EL (cell line): ENCODE results near the gene INAVA.
"Not testable (repeated sequence)": the region's sequence is repeated elsewhere in the genome, so short reads cannot be mapped to it uniquely, and the experiment has no call there.

Source experiments
- DNase-seq: peaks from one replicate; pipeline ENCODE4 v3.0.0-alpha.2; 2016

The INAVA gene

GRCh38 chr1:200922406-200922805 lies 27.7 kb downstream of the INAVA start:
- DNase-seq: no peak

DNA sequence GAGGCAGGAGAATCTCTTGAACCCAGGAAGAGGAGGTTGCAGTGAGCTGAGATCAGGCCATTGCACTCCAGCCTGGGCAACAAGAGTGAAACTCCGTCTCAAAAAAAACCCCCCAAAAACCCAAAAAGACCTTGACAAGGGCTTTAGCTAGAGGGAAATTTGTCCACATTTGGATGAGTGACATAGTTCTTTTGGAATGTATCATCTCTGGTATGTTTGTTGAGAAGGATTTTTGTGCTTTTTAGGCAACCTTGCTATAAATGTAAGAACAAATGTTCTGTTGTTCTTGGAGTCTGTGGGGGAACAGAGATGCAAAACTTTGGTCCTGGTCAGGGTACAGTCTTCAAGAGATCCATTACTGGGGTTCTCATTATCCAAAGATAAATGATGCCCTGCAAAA lies 28.9 kb downstream of the INAVA start:
- peak; percentile 39 for DNase-seq

GRCh38 chr1:200925831-200926230 lies 31.1 kb downstream of the INAVA start:
- peak; percentile 54 for DNase-seq

DNA sequence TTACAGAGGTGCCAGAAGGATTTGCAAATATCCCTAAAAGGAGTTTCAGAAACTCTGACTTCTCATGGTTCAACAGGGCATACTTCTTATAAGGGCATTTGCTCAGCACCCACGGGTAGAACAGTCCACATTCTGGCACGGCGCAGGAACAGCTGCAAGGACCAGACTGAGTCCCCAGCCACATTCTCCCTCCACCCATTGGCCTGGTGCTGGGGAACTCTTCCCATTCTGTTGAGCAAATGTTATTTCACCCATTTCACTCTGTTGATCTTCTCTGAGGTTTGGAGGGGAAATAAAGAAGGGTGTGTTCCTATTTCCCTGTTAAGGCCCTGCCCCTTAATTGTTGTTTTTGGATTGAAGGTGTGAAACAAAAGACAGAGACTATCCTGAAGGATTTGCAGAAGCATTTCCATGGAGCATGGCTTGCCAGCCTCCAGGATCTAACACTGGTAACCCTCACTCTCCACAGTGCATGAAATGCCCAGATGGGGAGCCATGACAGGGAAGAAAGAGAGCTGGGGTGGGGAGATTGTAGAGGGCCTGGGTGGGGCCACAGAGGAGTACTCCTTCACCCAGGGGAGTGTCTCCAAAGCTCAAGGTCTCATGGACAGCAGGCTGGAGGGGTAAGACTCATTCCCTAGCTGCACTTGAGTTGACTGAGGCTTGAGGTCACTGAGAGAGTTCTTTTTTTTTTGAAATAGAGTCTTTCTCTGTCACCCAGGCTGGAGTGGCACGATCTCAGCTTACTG lies 35.0 kb downstream of the INAVA start:
- no peak for DNase-seq

DNA sequence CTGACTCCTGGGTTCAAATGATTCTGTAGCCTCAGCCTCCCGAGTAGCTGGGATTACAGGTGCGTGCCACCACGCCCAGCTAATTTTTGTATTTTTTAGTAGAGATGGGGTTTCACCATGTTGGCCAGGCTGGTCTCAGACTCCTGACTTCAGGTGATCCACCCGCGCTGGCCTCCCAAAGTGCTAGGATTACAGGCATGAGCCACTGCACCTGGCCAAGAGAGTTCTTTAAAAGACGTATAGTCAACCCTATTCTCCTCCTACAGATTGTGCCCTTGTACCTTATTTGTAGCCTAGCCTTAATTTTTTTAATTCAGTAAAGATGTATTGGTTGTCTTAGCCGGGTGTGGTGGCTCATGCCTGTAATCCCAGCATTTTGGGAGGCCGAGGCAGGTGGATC lies 35.6 kb downstream of the INAVA start:
- not testable (repeated sequence) for DNase-seq

DNA sequence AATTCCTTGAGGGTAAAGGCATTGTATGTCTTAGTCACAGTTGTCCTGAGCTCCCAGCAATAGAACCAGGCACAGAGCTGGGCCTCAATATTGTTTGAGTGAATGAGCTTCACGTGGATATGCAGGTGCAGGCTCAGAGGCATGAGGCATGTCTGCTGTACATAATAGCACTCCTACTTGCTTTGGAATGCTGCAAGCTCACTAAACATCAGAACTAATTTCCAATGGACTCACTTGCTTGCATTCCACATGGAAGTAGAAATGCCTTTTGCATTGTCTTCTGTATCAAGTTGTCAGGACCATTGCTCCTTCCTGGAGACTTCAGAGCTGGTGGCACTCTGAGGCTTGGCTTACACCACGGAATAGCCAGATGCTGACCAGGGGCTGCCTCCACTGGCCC lies 37.1 kb downstream of the INAVA start:
- DNase-seq: no peak

DNA sequence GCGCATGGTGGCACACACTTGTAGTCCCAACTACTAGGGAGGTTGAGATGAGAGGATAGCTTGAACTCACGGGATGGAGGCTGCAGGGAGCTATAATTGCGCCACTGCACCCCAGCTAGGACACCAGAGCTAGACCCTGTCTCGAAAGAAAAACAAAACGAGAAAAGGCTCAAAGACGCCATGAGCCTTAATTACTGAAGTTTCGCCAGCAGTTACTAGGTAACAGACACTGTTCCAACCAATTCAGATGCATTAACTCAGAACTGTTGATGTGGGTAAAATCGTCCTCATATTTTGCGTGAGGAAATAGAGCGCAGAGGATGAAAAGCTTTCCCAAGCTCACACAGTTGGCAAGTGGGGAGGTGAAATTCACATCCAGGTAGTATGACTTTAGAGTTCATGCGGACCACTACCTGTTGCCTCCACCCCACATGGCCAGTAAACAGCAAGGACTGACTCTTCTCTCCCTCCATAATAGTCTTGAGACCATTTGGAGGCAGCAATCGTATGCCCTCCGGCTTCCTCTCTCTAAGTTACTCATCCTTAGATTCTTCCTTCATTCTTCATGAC lies 40.1 kb downstream of the INAVA start:
- DNase-seq: no peak

GRCh38 chr1:200935286-200935962 lies 40.7 kb downstream of the INAVA start:
- not testable (repeated sequence) for DNase-seq

- DNase-seq: no peak
These were observed 44.3 kb downstream of the INAVA start for GRCh38 chr1:200938955-200939354.

DNA sequence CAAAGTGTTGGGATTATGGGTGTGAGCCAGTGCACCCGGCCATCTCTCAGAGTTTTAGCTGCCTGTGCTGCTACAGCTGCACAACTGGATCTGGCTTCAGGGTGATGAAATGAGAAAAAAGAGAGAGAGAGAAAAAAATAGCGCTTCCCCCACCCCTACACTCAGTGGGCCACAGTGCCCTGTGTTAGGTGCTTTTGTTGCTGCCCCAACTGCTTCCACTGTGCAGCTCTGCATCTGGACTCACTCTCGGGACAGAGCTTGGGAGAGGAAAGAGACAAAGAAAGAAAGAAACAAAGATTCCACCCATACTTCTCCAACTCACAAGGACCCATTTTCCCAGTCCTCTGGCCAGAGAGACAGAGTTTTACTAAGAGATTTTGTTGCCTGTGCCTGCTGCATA lies 50.4 kb downstream of the INAVA start:
- DNase-seq: no peak

GRCh38 chr1:200947059-200947566 lies 52.4 kb downstream of the INAVA start:
- no peak for DNase-seq

DNA sequence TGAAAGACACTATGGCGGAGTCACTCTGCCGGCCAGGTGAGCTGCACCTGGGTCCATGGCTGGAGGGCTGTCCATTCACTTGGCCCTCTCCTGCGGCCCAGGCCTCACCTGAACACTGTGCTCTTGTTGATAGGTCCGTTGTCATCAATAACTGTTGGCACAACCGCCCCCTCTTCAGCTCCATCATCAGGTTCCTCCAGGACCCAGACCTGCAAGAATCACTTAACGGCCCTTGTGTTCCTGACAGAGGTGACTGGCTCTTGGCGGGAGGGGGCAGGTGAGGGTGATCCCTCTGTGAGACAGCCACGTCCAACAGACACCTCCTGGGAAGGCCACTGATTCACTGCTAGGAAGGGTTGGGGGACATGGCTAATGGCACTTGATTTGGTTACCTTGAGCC lies 54.9 kb downstream of the INAVA start:
- DNase-seq: no peak

DNA sequence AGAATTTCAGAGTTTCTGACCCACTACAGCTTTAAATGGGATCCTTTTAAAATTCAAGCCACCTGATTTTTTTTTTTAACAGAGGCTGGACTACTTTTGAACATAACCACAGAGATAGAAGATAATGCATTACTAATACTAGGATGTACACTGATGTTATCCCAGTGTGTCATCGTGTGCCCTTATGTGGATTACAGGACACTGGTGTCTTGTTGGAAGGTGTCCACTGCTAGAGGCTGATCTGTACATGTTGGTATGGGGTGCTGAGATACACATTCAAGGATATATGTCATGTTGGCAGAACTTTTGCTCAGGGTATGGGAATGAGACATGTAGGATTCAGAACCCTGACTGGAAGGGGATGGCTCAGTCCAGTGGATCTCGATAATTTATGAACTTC lies 56.3 kb downstream of the INAVA start:
- DNase-seq: peak; percentile 47

- DNase-seq: no peak
These were observed 59.7 kb downstream of the INAVA start for GRCh38 chr1:200954434-200954833.

DNA sequence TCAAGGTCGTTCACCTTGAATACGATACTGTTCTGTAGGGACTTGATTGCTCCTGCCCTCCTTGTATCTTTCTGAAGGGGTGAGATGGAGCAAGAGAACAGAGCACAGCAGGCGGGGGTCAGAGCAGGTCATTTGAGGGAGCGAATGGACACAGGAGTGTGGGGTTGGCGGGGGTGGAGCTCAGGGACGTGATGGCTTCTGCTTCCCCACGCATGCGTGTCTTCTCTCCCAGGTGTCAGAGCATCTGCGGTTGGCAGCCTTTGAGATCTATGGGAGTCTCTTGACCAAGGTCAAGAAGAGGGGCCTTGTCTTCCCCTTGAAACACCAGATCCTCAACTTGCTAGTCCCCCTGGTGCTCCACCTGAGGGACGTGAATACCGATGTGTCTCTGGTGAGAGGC lies 63.9 kb downstream of the INAVA start:
- DNase-seq: no peak

GRCh38 chr1:200959411-200959921 lies 64.8 kb downstream of the INAVA start:
- DNase-seq: no peak

DNA sequence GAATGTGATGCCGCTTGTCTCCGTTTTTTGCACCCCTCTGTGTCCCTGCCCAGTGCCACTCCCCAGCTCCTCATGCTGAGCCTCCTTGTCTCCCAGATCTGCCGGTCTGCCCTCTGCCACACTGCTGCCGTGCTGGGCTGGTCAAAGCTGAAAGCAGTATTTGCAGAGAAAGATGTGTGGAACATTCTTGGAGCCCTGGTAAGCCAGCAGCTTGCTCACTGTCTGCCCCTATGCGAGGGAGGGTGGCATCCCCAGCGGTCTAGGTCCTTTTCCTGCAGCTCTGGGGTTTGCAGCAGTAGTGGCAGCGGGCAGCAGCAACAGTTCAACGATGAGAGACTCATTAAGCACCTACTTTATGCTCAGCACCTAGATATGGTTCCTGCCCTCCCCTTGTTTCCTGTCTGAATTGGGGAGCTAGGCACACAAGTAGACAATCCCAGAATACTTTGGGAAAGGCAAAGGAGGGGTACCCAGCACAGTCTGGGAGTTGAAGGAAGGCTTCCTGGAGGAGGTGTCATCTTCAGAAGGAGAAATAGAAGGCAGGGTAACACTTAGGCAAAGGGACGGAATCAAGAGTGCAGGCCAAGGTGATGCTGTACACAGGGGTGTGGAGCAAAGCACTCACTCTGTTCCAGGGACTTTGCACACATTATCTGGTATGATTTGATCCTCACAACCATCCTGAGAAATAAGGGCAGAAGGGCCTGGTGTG lies 65.7 kb downstream of the INAVA start:
- no peak for DNase-seq

DNA sequence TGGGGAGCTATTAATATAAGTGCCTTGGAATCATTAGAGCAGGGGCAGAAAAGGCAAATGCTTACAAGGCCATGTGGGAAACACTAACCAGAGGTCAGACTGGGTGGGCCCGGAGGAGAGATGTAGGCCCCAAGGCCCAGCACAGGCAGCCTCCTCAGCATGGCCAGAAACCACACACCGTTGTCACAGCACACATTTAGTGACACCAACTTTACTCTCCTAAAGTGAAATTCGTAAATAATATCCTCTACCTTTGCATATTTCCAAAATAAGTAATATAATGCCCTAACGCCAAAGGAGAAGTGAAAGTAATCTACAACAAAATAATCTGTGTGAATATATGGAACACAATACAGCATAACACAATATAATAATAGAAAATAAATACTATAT lies 66.2 kb downstream of the INAVA start:
- DNase-seq: no peak

- DNase-seq: not testable (repeated sequence)
These were observed 67.5 kb downstream of the INAVA start for GRCh38 chr1:200962151-200962550.

DNA sequence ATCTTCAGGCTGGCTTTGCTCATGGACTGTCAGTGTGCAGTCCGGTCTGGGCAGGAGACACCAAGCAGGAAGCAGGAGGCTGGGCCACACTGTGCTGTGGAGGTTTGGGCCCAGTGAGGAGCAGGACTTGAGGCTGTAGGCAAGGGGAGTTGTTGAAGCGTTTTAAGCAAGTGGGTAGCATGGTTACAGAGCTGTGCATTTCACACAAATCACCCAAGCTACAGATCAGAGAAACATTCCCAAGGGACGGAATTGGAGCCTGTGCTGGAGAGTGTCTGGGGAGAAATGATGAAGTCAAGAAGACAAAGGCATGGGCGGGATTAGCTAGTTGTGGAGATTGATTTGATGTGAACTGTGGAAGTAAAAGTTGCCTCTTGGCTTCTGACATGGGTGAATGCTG lies 67.9 kb downstream of the INAVA start:
- no peak for DNase-seq

- DNase-seq: no peak
These were observed 68.4 kb downstream of the INAVA start for GRCh38 chr1:200963076-200963475.

DNA sequence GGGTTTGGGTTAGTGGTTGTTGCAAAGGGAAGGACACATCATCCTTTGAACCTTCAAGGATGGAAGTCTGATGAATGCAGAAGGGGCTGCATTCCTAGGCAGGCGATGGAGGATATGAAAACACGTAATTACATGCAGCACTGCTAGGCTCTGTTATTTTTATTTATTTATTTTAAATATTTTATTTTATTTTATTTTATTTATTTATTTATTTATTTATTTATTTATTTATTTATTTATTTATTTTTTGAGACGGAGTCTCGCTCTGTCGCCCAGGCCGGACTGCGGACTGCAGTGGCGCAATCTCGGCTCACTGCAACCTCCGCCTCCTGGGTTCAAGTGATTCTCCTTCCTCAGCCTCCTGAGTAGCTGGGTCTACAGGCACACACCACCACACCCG lies 69.2 kb downstream of the INAVA start:
- not testable (repeated sequence) for DNase-seq
